ENCODE measurements around the gene SH3D21.

Gene SH3D21

GRCh38 chr1:36327421-36328087 is 21.4 kb downstream of the SH3D21 start:
- POLR2A ChIA-PET: no interaction called here
- CTCF ChIA-PET: interaction anchor here (0.6 to 2.3 kb wide), 6 partner anchors 15 to 249 kb away, joined by 3 to 13 read pairs (median 4); no protein-coding TSS in a partner anchor
- no peak for DNase-seq (ENCODE audit: low read depth, low spot score)
- no peak overlapping the region for H3K4me3 ChIP-seq (ENCODE audit: low read depth, low read length)
- no peak for TF ChIP-seq CTCF (IDR thresholded peaks at IDR 0.05; ENCODE audit: insufficient read depth, low read length, missing control alignments)

GRCh38 chr1:36328088-36328480 is 21.9 kb downstream of the SH3D21 start:
- ChIA-PET CTCF (interaction anchor here (1.1 to 2.0 kb wide), 4 partner anchors 13 to 94 kb away, joined by 3 to 7 read pairs (median 5); no protein-coding TSS in a partner anchor), POLR2A (interaction anchor here (0.6 kb wide), 1 partner anchor 18 kb away, joined by 3 read pairs; no protein-coding TSS in a partner anchor)
- H3K4me3 ChIP-seq (ENCODE audit: low read depth, low read length): no peak overlapping the region
- no peak for TF ChIP-seq CTCF (IDR thresholded peaks at IDR 0.05; ENCODE audit: insufficient read depth, low read length, missing control alignments)
- no peak for DNase-seq (ENCODE audit: low read depth, low spot score)

- TF ChIP-seq CTCF (IDR thresholded peaks at IDR 0.05; ENCODE audit: insufficient read depth, low read length, missing control alignments): no peak
- CTCF ChIA-PET: interaction anchor here (1.1 to 2.0 kb wide), 2 partner anchors 12 to 91 kb away, joined by 3 to 6 read pairs; no protein-coding TSS in a partner anchor
- H3K4me3 ChIP-seq (ENCODE audit: low read depth, low read length): no peak overlapping the region
- POLR2A ChIA-PET: interaction anchor here (0.6 kb wide), 1 partner anchor 18 kb away, joined by 3 read pairs; no protein-coding TSS in a partner anchor
- DNase-seq (ENCODE audit: low read depth, low spot score): no peak
Observed at GRCh38 chr1:36328713-36329112, 22.5 kb downstream of the SH3D21 start.

- CTCF ChIA-PET: interaction anchor here (2.0 kb wide), 1 partner anchor 90 kb away, joined by 6 read pairs; no protein-coding TSS in a partner anchor
- DNase-seq (ENCODE audit: low read depth, low spot score): no peak
- no peak overlapping the region for H3K4me3 ChIP-seq (ENCODE audit: low read depth, low read length)
- TF ChIP-seq CTCF (IDR thresholded peaks at IDR 0.05; ENCODE audit: insufficient read depth, low read length, missing control alignments): no peak
- POLR2A ChIA-PET: no interaction called here
Observed at GRCh38 chr1:36329817-36330216, 23.6 kb downstream of the SH3D21 start.

- no peak overlapping the region for H3K4me3 ChIP-seq (ENCODE audit: low read depth, low read length)
- CTCF ChIA-PET: interaction anchor here (4.8 kb wide), 1 partner anchor 12 kb away, joined by 25 read pairs; no protein-coding TSS in a partner anchor
- POLR2A ChIA-PET: no interaction called here
- DNase-seq (ENCODE audit: low read depth, low spot score): no peak
- TF ChIP-seq CTCF (IDR thresholded peaks at IDR 0.05; ENCODE audit: insufficient read depth, low read length, missing control alignments): no peak
Observed at GRCh38 chr1:36330940-36331339, 24.8 kb downstream of the SH3D21 start.

- ChIA-PET POLR2A (no interaction called here), CTCF (interaction anchor here (1.9 kb wide), 1 partner anchor 31 kb away, joined by 4 read pairs; no protein-coding TSS in a partner anchor)
- DNase-seq (ENCODE audit: low read depth, low spot score): no peak
- H3K4me3 ChIP-seq (ENCODE audit: low read depth, low read length): no peak overlapping the region
- no peak for TF ChIP-seq CTCF (IDR thresholded peaks at IDR 0.05; ENCODE audit: insufficient read depth, low read length, missing control alignments)
Observed at GRCh38 chr1:36337830-36338229, 31.7 kb downstream of the SH3D21 start.

Measured in AG04449 (cell line).